Neural progenitor cell (in vitro differentiated cells): ENCODE data around the gene ST13.

Experiments
- CTCF ChIP-seq: fragments of 200-600 bp; sonication (generic); IDR thresholded peaks from 2 replicates; pipeline ENCODE4 v1.5.1; 2017; ENCODE audit warnings: antibody characterized with exemption, mild to moderate bottlenecking
- EZH2 ChIP-seq: fragments of 200-600 bp; sonication (generic); IDR thresholded peaks from 2 replicates; pipeline ENCODE4 v1.6.1; 2017; ENCODE audit warnings: antibody characterized with exemption, mild to moderate bottlenecking, moderate library complexity
- EZH2phosphoT487 ChIP-seq: fragments of 200-600 bp; sonication (generic); IDR thresholded peaks from 2 replicates; pipeline ENCODE4 v1.6.1; 2017; ENCODE audit warnings: antibody characterized with exemption

- TF ChIP-seq CTCF: no peak
- TF ChIP-seq EZH2: no peak
- TF ChIP-seq EZH2phosphoT487: no peak
These were observed 6.1 kb upstream of the ST13 start for GRCh38 chr22:40862537-40862936.
